ENCODE data around the gene LZTR1.

DNA sequence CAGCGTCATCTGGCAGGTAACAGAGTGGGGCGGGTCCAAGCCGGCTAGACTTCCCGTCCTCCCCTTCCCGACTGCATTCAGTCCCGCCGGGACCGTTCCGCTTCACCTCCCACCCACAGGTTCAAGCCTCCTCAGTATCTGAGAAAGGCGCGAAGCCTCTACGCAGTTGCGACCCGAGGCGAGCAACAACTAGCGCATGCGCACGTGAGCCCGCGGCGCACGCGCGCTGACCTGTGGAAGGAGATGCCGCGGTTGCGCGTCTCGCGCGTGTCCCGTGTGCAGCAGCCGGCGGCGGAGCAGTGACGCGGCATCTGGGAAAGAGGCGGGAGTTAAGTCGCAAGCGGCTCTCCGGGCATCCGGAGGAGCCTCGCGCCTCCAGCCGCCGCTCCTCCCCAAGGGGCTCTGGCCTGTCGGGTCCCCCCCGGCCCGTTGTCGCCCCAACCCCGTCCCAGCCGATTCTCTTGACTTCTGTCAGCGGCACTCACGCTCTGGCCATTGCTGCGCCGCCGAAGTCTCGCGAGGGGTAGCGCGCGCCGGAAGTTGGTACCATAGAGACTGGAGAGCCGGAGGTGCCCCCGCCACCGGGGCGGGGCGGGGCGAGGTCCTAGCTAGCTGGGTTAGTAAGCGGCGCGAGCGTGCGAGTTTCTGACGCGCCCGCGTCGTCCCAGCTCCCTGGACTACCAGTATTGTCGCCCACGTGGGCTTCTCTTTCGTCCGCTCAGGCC is 19.7 kb downstream of the LZTR1 start, which contains the start of gene THAP7:
- TF ChIP-seq, protein P1, sequence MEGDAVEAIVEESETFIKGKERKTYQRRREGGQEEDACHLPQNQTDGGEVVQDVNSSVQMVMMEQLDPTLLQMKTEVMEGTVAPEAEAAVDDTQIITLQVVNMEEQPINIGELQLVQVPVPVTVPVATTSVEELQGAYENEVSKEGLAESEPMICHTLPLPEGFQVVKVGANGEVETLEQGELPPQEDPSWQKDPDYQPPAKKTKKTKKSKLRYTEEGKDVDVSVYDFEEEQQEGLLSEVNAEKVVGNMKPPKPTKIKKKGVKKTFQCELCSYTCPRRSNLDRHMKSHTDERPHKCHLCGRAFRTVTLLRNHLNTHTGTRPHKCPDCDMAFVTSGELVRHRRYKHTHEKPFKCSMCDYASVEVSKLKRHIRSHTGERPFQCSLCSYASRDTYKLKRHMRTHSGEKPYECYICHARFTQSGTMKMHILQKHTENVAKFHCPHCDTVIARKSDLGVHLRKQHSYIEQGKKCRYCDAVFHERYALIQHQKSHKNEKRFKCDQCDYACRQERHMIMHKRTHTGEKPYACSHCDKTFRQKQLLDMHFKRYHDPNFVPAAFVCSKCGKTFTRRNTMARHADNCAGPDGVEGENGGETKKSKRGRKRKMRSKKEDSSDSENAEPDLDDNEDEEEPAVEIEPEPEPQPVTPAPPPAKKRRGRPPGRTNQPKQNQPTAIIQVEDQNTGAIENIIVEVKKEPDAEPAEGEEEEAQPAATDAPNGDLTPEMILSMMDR (IDR thresholded peaks at IDR 0.05) = peak in 1 of 3 donors; percentile 5
- TF ChIP-seq EP300 (IDR thresholded peaks at IDR 0.05) (no peak), POLR2A (IDR thresholded peaks at IDR 0.05) (peak; percentile 80)
